Endothelial cell of umbilical vein (primary cell): Measurements from ENCODE around the gene LIN7A. TPM values are rescaled to one million over a fixed set of nuclear protein-coding genes. Genes with fewer than 3 reads are reported as not detected.

Experiments used
- BruUV-seq: library from RNA; stranded (reverse); fragments of 400-500 nt; replicated peaks from 2 replicates; lab custom pipeline; 2021; lab: Mats Ljungman, UMichigan
- CTCF ChIA-PET: fragments of 300-600, 350-600 bp; sonication (Branson Sonifier 250); formaldehyde crosslinking; loops from one replicate; lab custom pipeline; 2021; ENCODE audit warnings: antibody characterized with exemption, inconsistent platforms; lab: Charles Lee
- POLR2A ChIA-PET: fragments of 300-600, 350-600 bp; sonication (Branson Sonifier 250); formaldehyde crosslinking; loops from one replicate; lab custom pipeline; 2021; ENCODE audit warnings: antibody characterized with exemption, inconsistent platforms; lab: Charles Lee
- DNase-seq: peaks from one replicate; pipeline ENCODE4 v3.0.0-alpha.2; 2011; ENCODE audit warnings: low read depth, low spot score
- FAIRE-seq: peaks from 2 replicates; lab custom pipeline; 2011; peaks lifted over from hg19 to GRCh38; lab: Jason Lieb, UNC
- H2AFZ ChIP-seq: 2 replicates; pipeline ENCODE4 v1.6.0; 2012; ENCODE audit warnings: low read depth, low read length, control low read depth, inconsistent platforms
- H3K27ac ChIP-seq: 2 replicates; pipeline ENCODE4 v1.5.1; 2011; ENCODE audit warnings: low read depth, mild to moderate bottlenecking, control low read depth, low read length, moderate library complexity; ENCODE audit not compliant: insufficient read depth
- H3K27me3 ChIP-seq, 2 experiments: 2 replicates each; pipeline versions ENCODE4 v1.6.0 to v1.6.1; 2011; ENCODE audit warnings: low read length in 2 of 2, mixed read lengths in 1 of 2; ENCODE audit not compliant: control insufficient read depth in 2 of 2, insufficient read depth in 2 of 2
- H3K36me3 ChIP-seq, 2 experiments: 2 replicates in 1 of 2; 3 replicates in 1 of 2; pipeline ENCODE4 v1.5.1; 2011; ENCODE audit warnings: low read length in 2 of 2, mild to moderate bottlenecking in 1 of 2, moderate library complexity in 1 of 2; ENCODE audit not compliant: control insufficient read depth in 2 of 2, insufficient read depth in 2 of 2; ENCODE audit errors: extremely low read depth in 1 of 2
- H3K4me1 ChIP-seq: 3 replicates; pipeline ENCODE4 v1.5.1; 2011; ENCODE audit warnings: mild to moderate bottlenecking, low read length; ENCODE audit not compliant: control insufficient read depth, insufficient read depth; ENCODE audit errors: extremely low read depth
- H3K4me2 ChIP-seq: 2 replicates; pipeline ENCODE4 v1.6.1; 2011; ENCODE audit warnings: low read length, control low read depth, mixed read lengths; ENCODE audit not compliant: insufficient read depth
- H3K4me3 ChIP-seq, 3 experiments: fragments of 200-600 bp in 1 of 3; sonication (generic), shearing (Covaris generic) in 1 of 3; replicated peaks in 1 of 3; 2 replicates each; pipeline ENCODE4 v1.5.1; 2011 to 2016; ENCODE audit warnings: control low read depth in 3 of 3, low read length in 3 of 3, mild to moderate bottlenecking in 2 of 3, inconsistent platforms in 1 of 3, low read depth in 1 of 3, moderate library complexity in 1 of 3; ENCODE audit not compliant: insufficient read depth in 1 of 3
- H3K79me2 ChIP-seq: 2 replicates; pipeline ENCODE4 v1.6.0; 2012; ENCODE audit warnings: low read length, inconsistent platforms; ENCODE audit not compliant: control insufficient read depth, insufficient read depth
- H3K9ac ChIP-seq: replicated peaks from 2 replicates; pipeline ENCODE3; 2011; ENCODE audit warnings: low read length, control low read depth; ENCODE audit not compliant: insufficient read depth; ENCODE audit errors: extremely low read depth
- H3K9me1 ChIP-seq: replicated peaks from 3 replicates; pipeline ENCODE4 v1.6.0; 2011; ENCODE audit warnings: mild to moderate bottlenecking, low read length; ENCODE audit not compliant: control insufficient read depth, insufficient read depth; ENCODE audit errors: extremely low read depth
- H3K9me3 ChIP-seq: replicated peaks from 2 replicates; pipeline ENCODE4 v1.5.1; 2012; ENCODE audit warnings: low read length, inconsistent platforms; ENCODE audit not compliant: control insufficient read depth, insufficient read depth
- H4K20me1 ChIP-seq: replicated peaks from 2 replicates; pipeline ENCODE3; 2011; ENCODE audit warnings: mild to moderate bottlenecking, low read length; ENCODE audit not compliant: control insufficient read depth, insufficient read depth; ENCODE audit errors: extremely low read depth
- CTCF ChIP-seq, 2 donors: IDR thresholded peaks; 1 replicate in 1 of 2; 2 replicates in 1 of 2; pipeline ENCODE4 v1.5.1; 2011; ENCODE audit warnings: low read length in 2 of 2, mild to moderate bottlenecking in 2 of 2, moderate library complexity in 2 of 2, control low read depth in 1 of 2, inconsistent platforms in 1 of 2, low read depth in 1 of 2; ENCODE audit not compliant: insufficient read depth in 1 of 2; ENCODE audit errors: extremely low read depth in 1 of 2
- EZH2 ChIP-seq: IDR thresholded peaks from 2 replicates; pipeline ENCODE4 v1.6.1; 2012; ENCODE audit warnings: borderline replicate concordance, low read depth, mild to moderate bottlenecking, moderate library complexity, low read length, inconsistent platforms; ENCODE audit not compliant: severe bottlenecking
- FOS ChIP-seq: IDR thresholded peaks from 2 replicates; pipeline ENCODE4 v1.6.1; 2011; ENCODE audit warnings: mild to moderate bottlenecking, low read length, moderate library complexity, borderline replicate concordance; ENCODE audit not compliant: insufficient read depth
- GATA2 ChIP-seq: IDR thresholded peaks from 2 replicates; pipeline ENCODE4 v1.7.0; 2011; ENCODE audit warnings: low read depth, mild to moderate bottlenecking, moderate library complexity, mixed read lengths, low read length; ENCODE audit not compliant: insufficient read length, insufficient read depth
- JUN ChIP-seq: IDR thresholded peaks from 2 replicates; pipeline ENCODE4 v1.6.1; 2011; ENCODE audit warnings: borderline replicate concordance, low read depth; ENCODE audit not compliant: insufficient read length, insufficient read depth
- MAX ChIP-seq: IDR thresholded peaks from 2 replicates; pipeline ENCODE4 v1.6.1; 2011; ENCODE audit not compliant: insufficient read depth, insufficient read length
- MYC ChIP-seq: IDR thresholded peaks from one replicate; pipeline ENCODE4 v1.6.1; 2011; ENCODE audit warnings: mild to moderate bottlenecking, low read depth, low read length
- POLR2A ChIP-seq: IDR thresholded peaks from 2 replicates; pipeline ENCODE4 v1.6.1; 2012; ENCODE audit warnings: low read depth, mild to moderate bottlenecking, control low read depth, low read length
- POLR2AphosphoS5 ChIP-seq: IDR thresholded peaks from 2 replicates; pipeline ENCODE4 v1.6.1; 2012; ENCODE audit warnings: low read depth, mild to moderate bottlenecking, control low read depth, low read length, moderate library complexity; ENCODE audit not compliant: insufficient read depth
- dilution Hi-C: fragments of 300-500 bp; cut with MboI; formaldehyde crosslinking; loops from one replicate; pipeline ENCODE4 v1.15.0; 2019; ENCODE audit warnings: low sequenced_read_pairs; ENCODE audit not compliant: extremely low pct_ligation_motif_present
- intact Hi-C: fragments of 100-400 bp; cut with micrococcal nuclease; formaldehyde crosslinking; loops from one replicate; pipeline ENCODE4 v1.10.0; 2022
- polyA plus RNA-seq, 4 experiments: library from polyadenylated mRNA; depleted of rRNA in 3 of 4; stranded (reverse) in 3 of 4; unstranded in 1 of 4; fragments of >200 nt; gene quantifications; 2 replicates each; pipeline versions ENCODE4 v1.2.1 to v1.2.3, GENCODE V29; 2011 to 2012; ENCODE audit warnings: missing spikeins in 1 of 4
- total RNA-seq: library from RNA; stranded (reverse); gene quantifications from 2 replicates; pipeline ENCODE4 v1.2.3, GENCODE V29; 2021

Gene LIN7A
- total and polyA plus RNA-seq, 2 donors (not counting 3 experiments of a cell fraction or from before 2014, with no cell fraction given) = 1.6 to 4.3 TPM

- dilution Hi-C loops (no loop called here), intact Hi-C loops (no loop called here)
- Histone ChIP-seq H4K20me1 (no peaks in the 10 kb centered on the region), H3K4me3 (no peak overlapping the region), H3K27me3 (no peaks in the 10 kb centered on the region), H3K9me1 (no peaks in the 10 kb centered on the region), H3K4me2 (no peak overlapping the region), H3K9me3 (no peaks in the 10 kb centered on the region), H3K27ac (no peak overlapping the region), H3K4me1 (no peaks in the 10 kb centered on the region), H3K36me3 (no peaks in the 10 kb centered on the region), H2AFZ (no peak overlapping the region), H3K9ac (no peak overlapping the region), H3K79me2 (no peaks in the 10 kb centered on the region)
- no peak for TF ChIP-seq POLR2AphosphoS5
- TF ChIP-seq MYC = no peak
- TF ChIP-seq POLR2A = no peak
- TF ChIP-seq GATA2 = no peak
- TF ChIP-seq EZH2 = no peak
- TF ChIP-seq FOS = no peak
- no peak for TF ChIP-seq MAX
- no peak for TF ChIP-seq JUN
- no peak for TF ChIP-seq CTCF (IDR thresholded peaks at IDR 0.05; ENCODE audit: extremely low read depth in 1 of 2, insufficient read depth in 1 of 2, low read depth in 1 of 2, low read length in 2 of 2)
- FAIRE-seq (no peak), DNase-seq (no peak)
- CTCF ChIA-PET = no interaction called here
- BruUV-seq = no TSS peak
- POLR2A ChIA-PET = no interaction called here
These were observed 134.9 kb downstream of the LIN7A start for GRCh38 chr12:80802652-80803400.
